A549 (cell line): ENCODE data around the gene ZNHIT6. TPM values are rescaled to one million over a fixed set of nuclear protein-coding genes. Genes with fewer than 3 reads are reported as not detected.

Source experiments
- ATAC-seq, 2 experiments: fragments of 200-7000 bp in 1 of 2; fragments of >200 bp in 1 of 2; cut with Nextera tagmentation in 1 of 2; cut with Tn5 transposase in 1 of 2; 3 replicates each; pipeline versions ENCODE4 v1.8.0 to v1.9.1; 2018 to 2020; ENCODE audit warnings: mild to moderate bottlenecking in 1 of 2, moderate library complexity in 1 of 2
- CTCF ChIA-PET: fragments of 300-600 bp; sonication (Branson Sonifier 250); formaldehyde crosslinking; extraction: SDS; loops from one replicate; lab custom pipeline; 2021; ENCODE audit warnings: antibody characterized with exemption, inconsistent platforms; lab: Yijun Ruan, JAX
- POLR2A ChIA-PET: fragments of 350-600 bp; formaldehyde crosslinking; extraction: SDS; loops from one replicate; lab custom pipeline; 2021; ENCODE audit warnings: antibody characterized with exemption, inconsistent platforms; lab: Yijun Ruan, JAX
- DNase-seq, 2 experiments: peaks; one replicate each; pipeline versions ENCODE4 v3.0.0 to v3.0.0-alpha.2; 2011 to 2016; ENCODE audit warnings: low read depth in 1 of 2, low spot score in 1 of 2
- FAIRE-seq: peaks from 2 replicates; lab custom pipeline; 2011; peaks lifted over from hg19 to GRCh38; lab: Jason Lieb, UNC
- H3K27ac ChIP-seq, 2 experiments: fragments of >200 bp; sonication (Bioruptor Twin); formaldehyde crosslinking; 3 replicates each; pipeline ENCODE4 v1.5.1; 2016 to 2017
- H3K4me1 ChIP-seq: fragments of >200 bp; sonication (Bioruptor Twin); formaldehyde crosslinking; 3 replicates; pipeline ENCODE4 v1.6.1; 2016
- H3K4me2 ChIP-seq: fragments of >200 bp; sonication (Bioruptor Twin); formaldehyde crosslinking; 3 replicates; pipeline ENCODE4 v1.6.1; 2016
- H3K4me3 ChIP-seq: fragments of >200 bp; sonication (Bioruptor Twin); formaldehyde crosslinking; 3 replicates; pipeline ENCODE4 v1.5.1; 2016
- H3K9me3 ChIP-seq: fragments of >200 bp; sonication (Bioruptor Twin); formaldehyde crosslinking; 3 replicates; pipeline ENCODE4 v1.6.1; 2016
- BCL3 ChIP-seq: fragments of >200 bp; sonication (Bioruptor Twin); formaldehyde crosslinking; IDR thresholded peaks from 3 replicates; pipeline ENCODE4 v1.6.1; 2016
- CHD4 ChIP-seq: fragments of 200-600 bp; sonication (generic); IDR thresholded peaks from 2 replicates; pipeline ENCODE4 v1.6.1; 2016; ENCODE audit warnings: antibody characterized with exemption, mild to moderate bottlenecking, borderline replicate concordance
- E2F6 ChIP-seq: IDR thresholded peaks from 2 replicates; pipeline ENCODE4 v1.6.1; 2012; ENCODE audit warnings: low read depth, borderline replicate concordance
- EHF ChIP-seq: fragments of 250-450 bp; sonication (Bioruptor Pico); IDR thresholded peaks from 2 replicates; pipeline ENCODE4 v1.5.0; 2020; ENCODE audit warnings: mild to moderate bottlenecking
- EP300 ChIP-seq, 2 experiments: fragments of >200 bp; sonication (Bioruptor Twin); formaldehyde crosslinking; IDR thresholded peaks; 2 replicates in 1 of 2; 3 replicates in 1 of 2; pipeline ENCODE4 v1.6.1; 2016 to 2017
- FOSB ChIP-seq: fragments of 250-450 bp; sonication (Bioruptor Pico); IDR thresholded peaks from 2 replicates; pipeline ENCODE4 v1.5.0; 2020; ENCODE audit warnings: mild to moderate bottlenecking, moderate library complexity
- GATA3 ChIP-seq: IDR thresholded peaks from 2 replicates; pipeline ENCODE4 v1.6.1; 2012; ENCODE audit warnings: borderline replicate concordance
- HOXA7 ChIP-seq: fragments of 250-450 bp; sonication (Bioruptor Pico); IDR thresholded peaks from 2 replicates; pipeline ENCODE4 v1.5.0; 2020; ENCODE audit warnings: mild to moderate bottlenecking, moderate library complexity
- HOXB5 ChIP-seq: fragments of 250-450 bp; sonication (Bioruptor Pico); IDR thresholded peaks from 2 replicates; pipeline ENCODE4 v1.5.0; 2020; ENCODE audit warnings: mild to moderate bottlenecking, moderate library complexity
- JUN ChIP-seq, 2 experiments: fragments of >200 bp; sonication (Bioruptor Twin); formaldehyde crosslinking; IDR thresholded peaks; 2 replicates in 1 of 2; 3 replicates in 1 of 2; pipeline ENCODE4 v1.6.1; 2016 to 2017
- MAZ ChIP-seq: fragments of 150-350 bp; IDR thresholded peaks from 2 replicates; pipeline ENCODE4 v1.6.1; 2014; ENCODE audit warnings: antibody characterized with exemption, low read depth, low read length, borderline replicate concordance
- NFE2L2 ChIP-seq: fragments of 150-350 bp; conservative IDR thresholded peaks from 2 replicates; pipeline ENCODE4 v1.6.1; 2014; ENCODE audit warnings: low read length
- NPAS2 ChIP-seq: fragments of 250-450 bp; sonication (Bioruptor Pico); IDR thresholded peaks from 2 replicates; pipeline ENCODE4 v1.8.0; 2022; ENCODE audit warnings: mild to moderate bottlenecking, moderate library complexity, borderline replicate concordance
- POLR2A ChIP-seq: IDR thresholded peaks from 2 replicates; pipeline ENCODE4 v1.6.1; 2012; ENCODE audit warnings: mild to moderate bottlenecking, low read length
- POLR2AphosphoS2 ChIP-seq: conservative IDR thresholded peaks from 2 replicates; pipeline ENCODE4 v1.6.1; 2012; ENCODE audit warnings: low read length, improper control_type of control experiment, inconsistent platforms
- RFX5 ChIP-seq: fragments of 450-650 bp; IDR thresholded peaks from 2 replicates; pipeline ENCODE4 v1.7.1; 2014; ENCODE audit warnings: antibody characterized with exemption, mild to moderate bottlenecking, moderate library complexity
- TFCP2L1 ChIP-seq: fragments of 250-450 bp; sonication (Bioruptor Pico); IDR thresholded peaks from 2 replicates; pipeline ENCODE4 v1.5.0; 2021; ENCODE audit warnings: mild to moderate bottlenecking
- TP53 ChIP-seq: fragments of 250-450 bp; sonication (Bioruptor Pico); IDR thresholded peaks from 2 replicates; pipeline ENCODE4 v1.5.0; 2021; ENCODE audit warnings: mild to moderate bottlenecking, moderate library complexity
- USF2 ChIP-seq: fragments of 450-650 bp; IDR thresholded peaks from 2 replicates; pipeline ENCODE4 v1.6.1; 2014; ENCODE audit warnings: antibody characterized with exemption
- WGBS: methylation state at CpG from one replicate; pipeline ENCODE4 v1.1.6; 2017; ENCODE audit errors: missing lambda C conversion rate; 5-methylcytosine and 5-hydroxymethylcytosine counted together
- polyA plus RNA-seq, 4 experiments: library from polyadenylated mRNA; depleted of rRNA in 3 of 4; stranded (reverse); fragments of >200 nt; fragmentation: RNase III in 1 of 4; extraction: RNeasy Plus Mini Kit Qiagen cat#74134 plus additional on column Dnase treatment in 1 of 4; gene quantifications; 2 replicates in 3 of 4; 3 replicates in 1 of 4; pipeline ENCODE4 v1.2.3, GENCODE V29; 2011 to 2017
- TF ChIP-seq, protein P1 (sequence below): fragments of >200 bp; sonication (Bioruptor Twin); formaldehyde crosslinking; IDR thresholded peaks from 3 replicates; pipeline ENCODE4 v1.5.1; 2016
- TF ChIP-seq, protein P2 (sequence below): fragments of >200 bp; sonication (Bioruptor Twin); formaldehyde crosslinking; IDR thresholded peaks from 2 replicates; pipeline ENCODE4 v1.6.1; 2016

Gene ZNHIT6
- polyA plus RNA-seq, 2 of the 4 experiments (the other 2 are of a cell fraction) = 20.3 to 31.4 TPM

GRCh38 chr1:85748120-85748519 lies 39.9 kb upstream of the ZNHIT6 start:
- no peak for DNase-seq
- Histone ChIP-seq H3K4me3 (no peak overlapping the region), H3K4me1 (no peaks in the 10 kb centered on the region), H3K4me2 (no peak overlapping the region), H3K9me3 (no peaks in the 10 kb centered on the region), H3K27ac (no peak overlapping the region)
- TF ChIP-seq TP53 (CRISPR knock-in tag) (no peak), RFX5 (no peak)
- ChIA-PET CTCF (no interaction called here), POLR2A (no interaction called here)
- no peak for FAIRE-seq
- 3% methylated on average over 1 of the region's 1 CpG for WGBS
- ATAC-seq = no peak

DNA sequence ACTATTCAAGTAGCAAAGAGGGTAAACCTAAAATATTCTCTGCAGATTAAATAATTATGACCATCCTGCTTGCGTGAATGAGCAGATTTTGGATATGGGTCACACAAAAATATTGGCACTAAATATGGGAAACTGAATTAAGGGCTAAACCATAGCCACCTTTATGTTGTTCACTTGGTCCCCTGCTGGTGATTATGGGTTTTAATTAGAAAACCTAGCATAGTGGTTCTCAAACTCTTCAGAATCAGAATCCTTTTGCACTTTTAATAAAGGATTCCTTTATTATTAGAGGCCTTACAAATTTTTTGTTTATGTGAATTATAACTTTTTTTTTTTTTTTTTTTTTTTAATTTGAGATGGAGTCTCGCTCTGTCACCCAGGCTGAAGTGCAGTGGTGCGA lies 38.5 kb upstream of the ZNHIT6 start:
- WGBS = 97% methylated on average over 3 of the region's 3 CpGs
- no peak for FAIRE-seq

DNA sequence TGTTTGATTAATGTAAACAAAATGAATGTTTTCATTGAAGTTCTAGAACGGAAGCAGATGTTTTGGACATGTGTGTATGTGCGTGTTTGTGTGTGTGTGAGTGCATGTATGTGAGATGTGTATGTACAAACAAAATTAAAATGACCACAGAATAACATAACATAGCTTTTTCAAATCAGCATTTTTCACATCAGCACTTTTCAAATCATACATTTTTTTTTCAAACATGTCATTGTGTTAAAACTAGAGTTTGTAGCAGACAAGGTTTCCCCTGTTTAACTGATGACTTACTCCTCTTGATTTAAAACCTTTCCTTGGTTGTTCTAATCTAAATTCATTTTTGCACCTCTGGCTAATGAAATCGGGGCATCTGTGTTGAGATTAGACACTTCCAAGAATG lies 35.6 kb upstream of the ZNHIT6 start:
- DNase-seq (no peak), FAIRE-seq (no peak), ATAC-seq (no peak)
- TF ChIP-seq POLR2AphosphoS2 (no peak), JUN (IDR thresholded peaks at IDR 0.05) (no peak), NPAS2 (CRISPR knock-in tag) (no peak), CHD4 (no peak), E2F6 (no peak), USF2 (no peak), MAZ (no peak), NFE2L2 (no peak), FOSB (CRISPR knock-in tag) (no peak), BCL3 (no peak), GATA3 (no peak), POLR2A (no peak), TFCP2L1 (no peak)
- TF ChIP-seq, protein P1, sequence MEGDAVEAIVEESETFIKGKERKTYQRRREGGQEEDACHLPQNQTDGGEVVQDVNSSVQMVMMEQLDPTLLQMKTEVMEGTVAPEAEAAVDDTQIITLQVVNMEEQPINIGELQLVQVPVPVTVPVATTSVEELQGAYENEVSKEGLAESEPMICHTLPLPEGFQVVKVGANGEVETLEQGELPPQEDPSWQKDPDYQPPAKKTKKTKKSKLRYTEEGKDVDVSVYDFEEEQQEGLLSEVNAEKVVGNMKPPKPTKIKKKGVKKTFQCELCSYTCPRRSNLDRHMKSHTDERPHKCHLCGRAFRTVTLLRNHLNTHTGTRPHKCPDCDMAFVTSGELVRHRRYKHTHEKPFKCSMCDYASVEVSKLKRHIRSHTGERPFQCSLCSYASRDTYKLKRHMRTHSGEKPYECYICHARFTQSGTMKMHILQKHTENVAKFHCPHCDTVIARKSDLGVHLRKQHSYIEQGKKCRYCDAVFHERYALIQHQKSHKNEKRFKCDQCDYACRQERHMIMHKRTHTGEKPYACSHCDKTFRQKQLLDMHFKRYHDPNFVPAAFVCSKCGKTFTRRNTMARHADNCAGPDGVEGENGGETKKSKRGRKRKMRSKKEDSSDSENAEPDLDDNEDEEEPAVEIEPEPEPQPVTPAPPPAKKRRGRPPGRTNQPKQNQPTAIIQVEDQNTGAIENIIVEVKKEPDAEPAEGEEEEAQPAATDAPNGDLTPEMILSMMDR = no peak
- TF ChIP-seq, protein P2, sequence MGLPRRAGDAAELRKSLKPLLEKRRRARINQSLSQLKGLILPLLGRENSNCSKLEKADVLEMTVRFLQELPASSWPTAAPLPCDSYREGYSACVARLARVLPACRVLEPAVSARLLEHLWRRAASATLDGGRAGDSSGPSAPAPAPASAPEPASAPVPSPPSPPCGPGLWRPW = no peak
- POLR2A ChIA-PET = no interaction called here
- no peaks in the 10 kb centered on the region for H3K4me1 ChIP-seq
- no peak overlapping the region for H3K4me3 ChIP-seq
- 81% methylated on average over 3 of the region's 3 CpGs for WGBS
- CTCF ChIA-PET = no interaction called here
- H3K27ac ChIP-seq = no peak overlapping the region
- H3K9me3 ChIP-seq = no peaks in the 10 kb centered on the region
- H3K4me2 ChIP-seq = no peak overlapping the region

More for the DNA sequence above, 38.5 kb upstream of the ZNHIT6 start:
- DNase-seq (no peak), ATAC-seq (no peak)
- Histone ChIP-seq H3K4me1 (no peaks in the 10 kb centered on the region), H3K4me3 (no peak overlapping the region), H3K4me2 (no peak overlapping the region), H3K27ac (no peak overlapping the region), H3K9me3 (no peaks in the 10 kb centered on the region)
- TF ChIP-seq EHF (no peak), HOXA7 (CRISPR knock-in tag) (no peak), EP300 (IDR thresholded peaks at IDR 0.05) (no peak), HOXB5 (CRISPR knock-in tag) (no peak)
- POLR2A ChIA-PET = no interaction called here
- CTCF ChIA-PET = no interaction called here
